Caco-2 (cell line): ENCODE results near the gene BCS1L. TPM values are rescaled to one million over a fixed set of nuclear protein-coding genes. Genes with fewer than 3 reads are reported as not detected.

Experiments used
- BruUV-seq: library from RNA; stranded (reverse); fragments of 400-500 nt; replicated peaks from 2 replicates; lab custom pipeline; 2021; lab: Mats Ljungman, UMichigan
- CTCF ChIA-PET: fragments of 300-600 bp; sonication (Branson Sonifier 250); formaldehyde crosslinking; loops from one replicate; lab custom pipeline; 2022; ENCODE audit warnings: antibody characterized with exemption; lab: Charles Lee
- POLR2A ChIA-PET: fragments of 300-600 bp; sonication (Branson Sonifier 250); formaldehyde crosslinking; loops from one replicate; lab custom pipeline; 2022; ENCODE audit warnings: antibody characterized with exemption; lab: Charles Lee
- DNase-seq, 2 experiments: peaks; one replicate each; pipeline versions ENCODE4 v3.0.0 to v3.0.0-alpha.2; 2020 to 2022
- H3K27me3 ChIP-seq: replicated peaks from 2 replicates; pipeline ENCODE4 v1.6.0; 2011; ENCODE audit warnings: low read length; ENCODE audit not compliant: control insufficient read depth, insufficient read depth
- H3K36me3 ChIP-seq: 2 replicates; pipeline ENCODE4 v1.5.1; 2011; ENCODE audit warnings: low read length; ENCODE audit not compliant: control insufficient read depth, insufficient read depth
- H3K4me1 ChIP-seq: fragments of 250-450 bp; sonication (Bioruptor Pico); 2 replicates; pipeline ENCODE4 v1.5.1; 2020; ENCODE audit warnings: mild to moderate bottlenecking
- H3K4me3 ChIP-seq: 2 replicates; pipeline ENCODE4 v1.5.1; 2011; ENCODE audit warnings: low read depth, mild to moderate bottlenecking, control low read depth, low read length
- H3K9me3 ChIP-seq: fragments of 250-450 bp; sonication (Bioruptor Pico); 2 replicates; pipeline ENCODE4 v1.5.1; 2020; ENCODE audit warnings: mild to moderate bottlenecking, moderate library complexity
- H3K27ac Mint-ChIP-seq: one replicate; pipeline ENCODE4 v1.8.0; 2022; ENCODE audit warnings: mixed read lengths; ENCODE audit not compliant: unreplicated experiment
- H3K27me3 Mint-ChIP-seq: one replicate; pipeline ENCODE4 v1.8.0; 2022; ENCODE audit warnings: mixed read lengths; ENCODE audit not compliant: insufficient read depth, unreplicated experiment
- H3K36me3 Mint-ChIP-seq: one replicate; pipeline ENCODE4 v1.8.0; 2022; ENCODE audit warnings: mild to moderate bottlenecking, mixed read lengths; ENCODE audit not compliant: insufficient read depth, unreplicated experiment
- H3K4me1 Mint-ChIP-seq: one replicate; pipeline ENCODE4 v1.8.0; 2022; ENCODE audit warnings: low read depth, mixed read lengths; ENCODE audit not compliant: unreplicated experiment
- H3K4me3 Mint-ChIP-seq: one replicate; pipeline ENCODE4 v1.8.0; 2022; ENCODE audit warnings: mild to moderate bottlenecking, moderate library complexity, mixed read lengths; ENCODE audit not compliant: unreplicated experiment
- H3K9me3 Mint-ChIP-seq: one replicate; pipeline ENCODE4 v1.8.0; 2022; ENCODE audit warnings: mixed read lengths; ENCODE audit not compliant: unreplicated experiment
- CTCF ChIP-seq, 2 experiments: fragments of 200-600 bp in 1 of 2; IDR thresholded peaks; 1 replicate in 1 of 2; 2 replicates in 1 of 2; pipeline versions ENCODE4 v1.5.1 to v1.8.0; 2011 to 2022; ENCODE audit warnings: antibody characterized with exemption in 1 of 2, control low read depth in 1 of 2, inconsistent platforms in 1 of 2, low read depth in 1 of 2, low read length in 1 of 2, mild to moderate bottlenecking in 1 of 2, moderate library complexity in 1 of 2; ENCODE audit not compliant: insufficient read depth in 1 of 2, severe bottlenecking in 1 of 2, unreplicated experiment in 1 of 2
- intact Hi-C: fragments of 100-400 bp; cut with micrococcal nuclease; formaldehyde crosslinking; loops from one replicate; pipeline ENCODE4 v1.10.0; 2022; ENCODE audit not compliant: unreplicated experiment
- total RNA-seq: library from RNA; stranded (reverse); gene quantifications from 2 replicates; pipeline ENCODE4 v1.2.3, GENCODE V29; 2022

BCS1L gene
- total RNA-seq, 1 experiment from 2014 or later: 68.3 TPM

DNA sequence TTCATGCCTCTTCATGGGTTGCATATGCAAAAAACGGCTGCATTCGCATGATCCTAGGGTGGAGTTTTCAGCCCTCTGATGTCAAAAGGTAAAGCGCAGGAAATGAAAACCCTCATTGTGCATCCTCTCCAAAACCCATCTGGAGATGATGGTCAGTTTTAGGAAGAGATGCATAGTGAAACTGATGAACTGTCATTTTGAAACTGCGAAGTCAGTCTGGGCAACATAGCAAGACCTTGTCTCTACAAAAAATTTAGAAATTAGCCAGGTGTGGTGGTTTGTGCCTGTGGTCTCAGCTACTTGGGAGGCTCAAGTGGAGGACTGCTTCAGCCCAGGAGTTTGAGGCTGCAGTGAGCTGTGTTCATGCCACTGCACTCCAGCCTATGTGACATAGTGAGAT is 48.6 kb downstream of the BCS1L start:
- CTCF ChIA-PET: no interaction called here
- no TSS peak for BruUV-seq

DNA sequence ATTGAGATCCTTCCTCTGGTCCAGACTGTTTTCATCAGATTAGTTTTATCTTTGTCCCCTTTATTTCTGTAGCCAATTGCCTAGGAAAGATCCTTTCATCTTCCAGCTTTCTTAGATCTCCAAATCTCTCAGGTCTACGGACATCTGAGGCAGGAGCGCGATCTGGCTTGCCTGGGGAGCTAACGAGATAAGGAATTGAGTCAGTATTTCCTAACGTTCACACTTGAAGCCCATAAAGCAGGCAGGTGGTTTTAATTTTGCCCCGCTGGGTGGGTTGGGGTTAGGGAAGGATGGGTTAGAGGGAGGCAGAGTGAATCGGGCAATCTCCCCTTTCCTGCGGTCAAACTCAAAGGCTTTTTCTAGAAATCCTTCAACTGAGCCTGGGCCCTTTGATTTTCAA is 50.4 kb downstream of the BCS1L start:
- no peak for TF ChIP-seq CTCF (IDR thresholded peaks at IDR 0.05; ENCODE audit: insufficient read depth in 1 of 2, low read depth in 1 of 2, low read length in 1 of 2, severe bottlenecking in 1 of 2, unreplicated experiment in 1 of 2)
- no TSS peak for BruUV-seq
- H3K9me3 Mint-ChIP-seq: no peaks in the 10 kb centered on the region
- H3K4me3 Mint-ChIP-seq: peak overlapping the region; percentile 97
- intact Hi-C loops: loop anchor here (1.0 to 10.0 kb wide), 5 partner anchors 23 to 255 kb away; partner anchors contain the start of genes BCS1L, CYP27A1, RNF25 and STK36
- H3K36me3 ChIP-seq: no peaks in the 10 kb centered on the region; the same call in 1 of the 2 replicates
- no peak overlapping the region for H3K27ac Mint-ChIP-seq
- no peaks in the 10 kb centered on the region for H3K27me3 Mint-ChIP-seq
- H3K27me3 ChIP-seq: no peaks in the 10 kb centered on the region
- H3K36me3 Mint-ChIP-seq: no peaks in the 10 kb centered on the region
- H3K4me1 Mint-ChIP-seq: peaks cover 13% of the 10 kb centered on the region
- ChIA-PET POLR2A (interaction anchor here (0.5 to 1.6 kb wide), 4 partner anchors 13 to 276 kb away, joined by 3 to 6 read pairs (median 6); partner anchors contain the start of gene CYP27A1), CTCF (interaction anchor here (0.6 to 1.6 kb wide), 21 partner anchors 7 to 353 kb away, joined by 3 to 21 read pairs (median 5); partner anchors contain the start of genes BCS1L, CATIP, CYP27A1 and STK36)
- peaks cover 19% of the 10 kb centered on the region for H3K4me1 ChIP-seq
- DNase-seq: peak; percentile 30 to 50
- no peak overlapping the region for H3K4me3 ChIP-seq
- H3K9me3 ChIP-seq: no peaks in the 10 kb centered on the region

More for the DNA sequence above, 48.6 kb downstream of the BCS1L start:
- intact Hi-C loops: no loop called here
- Mint-ChIP-seq H3K36me3 (no peaks in the 10 kb centered on the region), H3K4me1 (peaks cover 14% of the 10 kb centered on the region), H3K27ac (no peak overlapping the region), H3K4me3 (no peak overlapping the region), H3K9me3 (no peaks in the 10 kb centered on the region), H3K27me3 (no peaks in the 10 kb centered on the region)
- Histone ChIP-seq H3K4me3 (no peak overlapping the region), H3K27me3 (no peaks in the 10 kb centered on the region), H3K4me1 (peaks cover 23% of the 10 kb centered on the region), H3K9me3 (no peaks in the 10 kb centered on the region), H3K36me3 (no peaks in the 10 kb centered on the region)
- TF ChIP-seq CTCF (IDR thresholded peaks at IDR 0.05; ENCODE audit: insufficient read depth in 1 of 2, low read depth in 1 of 2, low read length in 1 of 2, severe bottlenecking in 1 of 2, unreplicated experiment in 1 of 2): no peak
- DNase-seq: no peak
- POLR2A ChIA-PET: interaction anchor here (0.6 kb wide), 1 partner anchor 153 kb away, joined by 12 read pairs; no protein-coding TSS in a partner anchor

GRCh38 chr2:218710334-218710686 is 50.8 kb downstream of the BCS1L start:
- H3K9me3 Mint-ChIP-seq: no peaks in the 10 kb centered on the region
- Histone ChIP-seq H3K9me3 (no peaks in the 10 kb centered on the region), H3K36me3 (no peaks in the 10 kb centered on the region; the same call in 1 of the 2 replicates), H3K27me3 (no peaks in the 10 kb centered on the region), H3K4me3 (peak overlapping the region; percentile 100), H3K4me1 (peaks cover 19% of the 10 kb centered on the region)
- peak overlapping the region; percentile 94 for H3K27ac Mint-ChIP-seq
- no peak for DNase-seq
- H3K4me3 Mint-ChIP-seq: peak overlapping the region; percentile 97
- H3K4me1 Mint-ChIP-seq: peaks cover 13% of the 10 kb centered on the region
- BruUV-seq: no TSS peak
- H3K36me3 Mint-ChIP-seq: no peaks in the 10 kb centered on the region
- intact Hi-C loops: loop anchor here (1.0 to 10.0 kb wide), 5 partner anchors 23 to 254 kb away; partner anchors contain the start of genes BCS1L, CYP27A1, RNF25 and STK36
- no peaks in the 10 kb centered on the region for H3K27me3 Mint-ChIP-seq
- ChIA-PET CTCF (interaction anchor here (0.6 to 1.6 kb wide), 21 partner anchors 8 to 354 kb away, joined by 3 to 21 read pairs (median 5); partner anchors contain the start of genes BCS1L, CATIP, CYP27A1 and STK36), POLR2A (interaction anchor here (0.5 to 1.6 kb wide), 4 partner anchors 12 to 277 kb away, joined by 3 to 6 read pairs (median 6); partner anchors contain the start of gene CYP27A1)
- TF ChIP-seq CTCF (IDR thresholded peaks at IDR 0.05; ENCODE audit: insufficient read depth in 1 of 2, low read depth in 1 of 2, low read length in 1 of 2, severe bottlenecking in 1 of 2, unreplicated experiment in 1 of 2): no peak
